Measurements from ENCODE around the gene CRYBB3. TPM values are rescaled to one million over a fixed set of nuclear protein-coding genes. Genes with fewer than 3 reads are reported as not detected.
"Not testable (repeated sequence)": the region's sequence is repeated elsewhere in the genome, so short reads cannot be mapped to it uniquely, and the experiment has no call there.

CRYBB3 gene
- total RNA-seq, 1 experiment from 2014 or later, result 0.67 TPM

- H3K27me3 ChIP-seq (ENCODE audit: control insufficient read depth, insufficient read depth, low read length); H3K36me3 ChIP-seq (ENCODE audit: control insufficient read depth, insufficient read depth, low read length); DNase-seq (ENCODE audit: low read depth, low spot score); BruUV-seq (replicated peaks); H3K9me3 ChIP-seq (ENCODE audit: control insufficient read depth, insufficient read depth, low read depth, low read length); CTCF ChIA-PET; in situ Hi-C loops (cut with HindIII; ENCODE audit: low pct_unique_long_range_greater_than_20kb, low sequenced_read_pairs); ATAC-seq; H3K27ac ChIP-seq (ENCODE audit: low read length); intact Hi-C loops (cut with micrococcal nuclease; ENCODE audit: unreplicated experiment); POLR2A ChIA-PET; H3K4me1 ChIP-seq (ENCODE audit: control insufficient read depth, insufficient read depth, low read length); H3K4me3 ChIP-seq (ENCODE audit: low read depth in 2 of 2, low read length in 2 of 2): not testable (repeated sequence)
These were observed 20.6 kb upstream of the CRYBB3 start for GRCh38 chr22:25178869-25179631.

GRCh38 chr22:25182131-25183110 lies 17.2 kb upstream of the CRYBB3 start:
- BruUV-seq (replicated peaks), result no TSS peak
- in situ Hi-C loops (cut with HindIII; ENCODE audit: low pct_unique_long_range_greater_than_20kb, low sequenced_read_pairs), result no loop called here
- H3K4me1 ChIP-seq (ENCODE audit: control insufficient read depth, insufficient read depth, low read length), result no peaks in the 10 kb centered on the region
- no peak for DNase-seq (ENCODE audit: low read depth, low spot score)
- H3K27ac ChIP-seq (ENCODE audit: low read length), result no peak overlapping the region
- ChIA-PET CTCF (no interaction called here), POLR2A (no interaction called here)
- no peaks in the 10 kb centered on the region for H3K9me3 ChIP-seq (ENCODE audit: control insufficient read depth, insufficient read depth, low read depth, low read length)
- intact Hi-C loops (cut with micrococcal nuclease; ENCODE audit: unreplicated experiment), result no loop called here
- H3K36me3 ChIP-seq (ENCODE audit: control insufficient read depth, insufficient read depth, low read length), result no peaks in the 10 kb centered on the region; the same call in 1 of the 2 replicates
- H3K4me3 ChIP-seq (ENCODE audit: low read depth in 2 of 2, low read length in 2 of 2), result no peak overlapping the region
- H3K27me3 ChIP-seq (ENCODE audit: control insufficient read depth, insufficient read depth, low read length), result no peaks in the 10 kb centered on the region
- ATAC-seq, result no peak
- TF ChIP-seq SIN3A (IDR thresholded peaks at IDR 0.05; ENCODE audit: borderline replicate concordance, insufficient read depth, low read depth, low read length) (no peak), REST (IDR thresholded peaks at IDR 0.05; ENCODE audit: insufficient read depth in 1 of 2, low read depth in 2 of 2, low read length in 1 of 2) (no peak), CTCF (IDR thresholded peaks at IDR 0.05) (no peak), TCF7L2 (IDR thresholded peaks at IDR 0.05; ENCODE audit: low read depth, low read length) (no peak), POLR2AphosphoS5 (IDR thresholded peaks at IDR 0.05; ENCODE audit: low read depth, low read length) (no peak)

All from Panc1 (cell line).